Measurements from ENCODE around the gene TMCO4. TPM values are rescaled to one million over a fixed set of nuclear protein-coding genes. Genes with fewer than 3 reads are reported as not detected.

The TMCO4 gene
- total RNA-seq, 1 experiment from 2014 or later: 7.2 TPM

- Mint-ChIP-seq H3K4me1 (peaks cover 27% of the 10 kb centered on the region), H3K4me3 (no peak overlapping the region), H3K27me3 (ENCODE audit: low read depth) (no peaks in the 10 kb centered on the region), H3K9me3 (no peaks in the 10 kb centered on the region), H3K27ac (no peak overlapping the region), H3K36me3 (no peaks in the 10 kb centered on the region)
- DNase-seq (ENCODE audit: low spot score) (no peak), ATAC-seq (no peak)
- POLR2A ChIA-PET: no interaction called here
- TF ChIP-seq MYBL2 (CRISPR knock-in tag; IDR thresholded peaks at IDR 0.05): no peak
- TF ChIP-seq ATF3 (CRISPR knock-in tag; conservative IDR thresholded peaks at IDR 0.05): no peak
- TF ChIP-seq ETV6 (CRISPR knock-in tag; IDR thresholded peaks at IDR 0.05): no peak
- no peak for TF ChIP-seq ZNF671 (CRISPR knock-in tag; IDR thresholded peaks at IDR 0.05)
- CTCF ChIA-PET: no interaction called here
Measured at GRCh38 chr1:19717467-19717866, 82.2 kb downstream of the TMCO4 start.

GRCh38 chr1:19715334-19716203, 84.1 kb downstream of the TMCO4 start:
- peak; percentile 99 for DNase-seq (ENCODE audit: low spot score)
- ChIA-PET CTCF (interaction anchor here (0.5 to 3.1 kb wide), 51 partner anchors 9 to 808 kb away, joined by 3 to 82 read pairs (median 4); partner anchors contain the start of gene OTUD3), POLR2A (interaction anchor here (0.9 to 1.7 kb wide), 2 partner anchors 11 to 55 kb away, joined by 3 to 5 read pairs; no protein-coding TSS in a partner anchor)
- peak; percentile 97 for ATAC-seq
- Mint-ChIP-seq H3K27me3 (ENCODE audit: low read depth) (no peaks in the 10 kb centered on the region; the same call in 1 of the 2 replicates), H3K4me3 (peak overlapping the region; percentile 15; the same call in 1 of the 2 replicates), H3K4me1 (peaks cover 15% of the 10 kb centered on the region), H3K36me3 (no peaks in the 10 kb centered on the region), H3K9me3 (no peaks in the 10 kb centered on the region), H3K27ac (no peak overlapping the region; the same call in 1 of the 2 replicates)
- TF ChIP-seq STAT6 (CRISPR knock-in tag; conservative IDR thresholded peaks at IDR 0.05; ENCODE audit: low read depth) (no peak), CTCF (IDR thresholded peaks at IDR 0.05) (peak; percentile 74), CREM (CRISPR knock-in tag; IDR thresholded peaks at IDR 0.05) (no peak), HMGXB4 (CRISPR knock-in tag; IDR thresholded peaks at IDR 0.05) (peak; percentile 62; the same call in 1 of the 2 replicates), ATF2 (CRISPR knock-in tag; IDR thresholded peaks at IDR 0.05; ENCODE audit: borderline replicate concordance, low read depth) (no peak), ESRRA (CRISPR knock-in tag; IDR thresholded peaks at IDR 0.05; ENCODE audit: borderline replicate concordance) (no peak), NFYB (CRISPR knock-in tag; conservative IDR thresholded peaks at IDR 0.05; ENCODE audit: low read depth) (0 out of 2 replicates have a peak, but pooled peaks have one; percentile 39), NR1H2 (CRISPR knock-in tag; IDR thresholded peaks at IDR 0.05) (no peak), NFATC4 (CRISPR knock-in tag; IDR thresholded peaks at IDR 0.05) (no peak), CBFB (CRISPR knock-in tag; IDR thresholded peaks at IDR 0.05; ENCODE audit: low read depth) (no peak), TEAD4 (CRISPR knock-in tag; IDR thresholded peaks at IDR 0.05) (no peak), IRF1 (CRISPR knock-in tag; IDR thresholded peaks at IDR 0.05) (no peak), JAZF1 (CRISPR knock-in tag; IDR thresholded peaks at IDR 0.05) (no peak), E2F1 (CRISPR knock-in tag; IDR thresholded peaks at IDR 0.05) (no peak), ZNF121 (CRISPR knock-in tag; IDR thresholded peaks at IDR 0.05) (no peak), HMGA2 (CRISPR knock-in tag; IDR thresholded peaks at IDR 0.05) (peak; percentile 88), RELA (CRISPR knock-in tag; IDR thresholded peaks at IDR 0.05; ENCODE audit: borderline replicate concordance) (no peak), E2F4 (CRISPR knock-in tag; IDR thresholded peaks at IDR 0.05; ENCODE audit: borderline replicate concordance, low read depth) (no peak)
